ENCODE results near the gene CC2D2B.
"Not testable (repeated sequence)": the region's sequence is repeated elsewhere in the genome, so short reads cannot be mapped to it uniquely, and the experiment has no call there.

The CC2D2B gene

GRCh38 chr10:95909561-95909960 lies 1.8 kb downstream of the CC2D2B start:
- no peak for DNase-seq

GRCh38 chr10:95916039-95916438 lies 8.3 kb downstream of the CC2D2B start:
- DNase-seq = not testable (repeated sequence)

GRCh38 chr10:95920798-95921426 lies 13.1 kb downstream of the CC2D2B start:
- no peak for DNase-seq

GRCh38 chr10:95925033-95925432 lies 17.3 kb downstream of the CC2D2B start:
- no peak for DNase-seq

- DNase-seq = no peak
Observed at GRCh38 chr10:95935429-95935828, 27.7 kb downstream of the CC2D2B start.

- no peak for DNase-seq
Observed at GRCh38 chr10:95941115-95941514, 33.3 kb downstream of the CC2D2B start.

GRCh38 chr10:95963202-95963990 lies 55.6 kb downstream of the CC2D2B start:
- no peak for DNase-seq

GRCh38 chr10:95963991-95964389 lies 56.2 kb downstream of the CC2D2B start:
- DNase-seq = no peak

GRCh38 chr10:95964756-95965155 lies 57.0 kb downstream of the CC2D2B start:
- no peak for DNase-seq

GRCh38 chr10:95976362-95977229 lies 68.8 kb downstream of the CC2D2B start:
- DNase-seq = no peak

- DNase-seq = no peak
Observed at GRCh38 chr10:95982200-95982599, 74.4 kb downstream of the CC2D2B start.

- no peak for DNase-seq
Observed at GRCh38 chr10:95987685-95988426, 80.1 kb downstream of the CC2D2B start.

GRCh38 chr10:95988702-95989101 lies 80.9 kb downstream of the CC2D2B start:
- no peak for DNase-seq

- DNase-seq = not testable (repeated sequence)
Observed at GRCh38 chr10:95994376-95994775, 86.6 kb downstream of the CC2D2B start.

GRCh38 chr10:95998255-95998784 lies 90.5 kb downstream of the CC2D2B start:
- DNase-seq = no peak

- DNase-seq = no peak
Observed at GRCh38 chr10:96013956-96014355, 106.2 kb downstream of the CC2D2B start.

GRCh38 chr10:96014473-96015102 lies 106.8 kb downstream of the CC2D2B start:
- DNase-seq = no peak

GRCh38 chr10:96017191-96017687 lies 109.5 kb downstream of the CC2D2B start:
- DNase-seq = peak; percentile 33

- DNase-seq = no peak
Observed at GRCh38 chr10:96021332-96021731, 113.6 kb downstream of the CC2D2B start.

GRCh38 chr10:96022739-96023138 lies 115.0 kb downstream of the CC2D2B start:
- no peak for DNase-seq

- DNase-seq = no peak
Observed at GRCh38 chr10:96023168-96023567, 115.4 kb downstream of the CC2D2B start.

- DNase-seq = no peak
Observed at GRCh38 chr10:96025566-96025965, 117.8 kb downstream of the CC2D2B start.
